IMR-90 (cell line): Measurements from ENCODE around the gene TNRC6C. TPM values are rescaled to one million over a fixed set of nuclear protein-coding genes. Genes with fewer than 3 reads are reported as not detected.

Source experiments
- ATAC-seq: fragments of 200-7000 bp; cut with Tn5 transposase; 2 replicates; pipeline ENCODE4 v1.9.1; 2020; ENCODE audit warnings: low read depth, mild to moderate bottlenecking, moderate library complexity
- BruUV-seq: library from RNA; stranded (reverse); fragments of 400-500 nt; replicated peaks from 2 replicates; lab custom pipeline; 2021; lab: Mats Ljungman, UMichigan
- CTCF ChIA-PET: fragments of 300-600 bp; formaldehyde crosslinking; extraction: SDS; loops from one replicate; lab custom pipeline; 2021; ENCODE audit warnings: antibody characterized with exemption; lab: Yijun Ruan, JAX
- POLR2A ChIA-PET: fragments of 300-600 bp; sonication (Branson Sonifier 250); formaldehyde crosslinking; loops from one replicate; lab custom pipeline; 2022; ENCODE audit warnings: antibody characterized with exemption; ENCODE audit not compliant: unreplicated experiment; lab: Charles Lee
- DNase-seq: peaks from one replicate; pipeline ENCODE4 v3.0.0; 2013
- H2AFZ ChIP-seq: replicated peaks from 2 replicates; pipeline ENCODE3; 2013; ENCODE audit warnings: low read length, mild to moderate bottlenecking; ENCODE audit not compliant: poor library complexity
- H2AK5ac ChIP-seq: 2 replicates; pipeline ENCODE4 v1.6.1; 2013; ENCODE audit warnings: low read depth, low read length, inconsistent platforms
- H2AK9ac ChIP-seq: replicated peaks from 2 replicates; pipeline ENCODE3; 2013; ENCODE audit warnings: mild to moderate bottlenecking, low read depth, low read length, moderate library complexity; ENCODE audit not compliant: poor library complexity
- H2BK120ac ChIP-seq: 2 replicates; pipeline ENCODE4 v1.6.1; 2013; ENCODE audit warnings: low read depth, low read length, inconsistent platforms
- H2BK15ac ChIP-seq: 3 replicates; pipeline ENCODE4 v1.6.1; 2013; ENCODE audit warnings: low read depth, low read length, inconsistent platforms
- H2BK20ac ChIP-seq: 2 replicates; pipeline ENCODE4 v1.6.1; 2013; ENCODE audit warnings: low read depth, mild to moderate bottlenecking, inconsistent platforms, low read length, moderate library complexity
- H2BK5ac ChIP-seq: 2 replicates; pipeline ENCODE4 v1.6.1; 2013; ENCODE audit warnings: mild to moderate bottlenecking, low read depth, low read length, inconsistent platforms; ENCODE audit not compliant: poor library complexity, severe bottlenecking
- H3K14ac ChIP-seq: replicated peaks from 2 replicates; pipeline ENCODE4 v1.6.1; 2013; ENCODE audit warnings: low read depth, low read length, inconsistent platforms
- H3K18ac ChIP-seq: 2 replicates; pipeline ENCODE4 v1.6.1; 2013; ENCODE audit warnings: low read depth, low read length, control low read depth
- H3K23ac ChIP-seq: 2 replicates; pipeline ENCODE4 v1.6.1; 2013; ENCODE audit warnings: low read depth, low read length, inconsistent platforms
- H3K27ac ChIP-seq: 2 replicates; pipeline ENCODE4 v1.5.1; 2013; ENCODE audit warnings: mild to moderate bottlenecking, control low read depth, low read length; ENCODE audit not compliant: insufficient read depth
- H3K27me3 ChIP-seq: 2 replicates; pipeline ENCODE4 v1.6.1; 2013; ENCODE audit warnings: low read length; ENCODE audit not compliant: control insufficient read depth, insufficient read depth
- H3K36me3 ChIP-seq: 2 replicates; pipeline ENCODE4 v1.6.1; 2013; ENCODE audit warnings: low read length, mixed read lengths; ENCODE audit not compliant: control insufficient read depth, insufficient read depth
- H3K4ac ChIP-seq: 2 replicates; pipeline ENCODE4 v1.6.1; 2013; ENCODE audit warnings: low read depth, low read length, inconsistent platforms
- H3K4me1 ChIP-seq: 2 replicates; pipeline ENCODE4 v1.6.1; 2013; ENCODE audit warnings: low read length, mixed read lengths; ENCODE audit not compliant: control insufficient read depth, insufficient read depth
- H3K4me2 ChIP-seq: 2 replicates; pipeline ENCODE4 v1.6.1; 2013; ENCODE audit warnings: low read depth, mild to moderate bottlenecking, control low read depth, low read length, moderate library complexity
- H3K4me3 ChIP-seq: 2 replicates; pipeline ENCODE4 v1.5.1; 2013; ENCODE audit warnings: low read depth, mild to moderate bottlenecking, control low read depth, low read length, moderate library complexity; ENCODE audit not compliant: insufficient read depth
- H3K56ac ChIP-seq: 2 replicates; pipeline ENCODE4 v1.6.1; 2013; ENCODE audit warnings: low read length, inconsistent platforms; ENCODE audit not compliant: insufficient read depth; ENCODE audit errors: extremely low read depth
- H3K79me1 ChIP-seq, 2 experiments: 2 replicates each; pipeline ENCODE4 v1.6.1; 2013; ENCODE audit warnings: low read length in 2 of 2, inconsistent platforms in 1 of 2, low read depth in 1 of 2
- H3K9ac ChIP-seq: 2 replicates; pipeline ENCODE4 v1.6.1; 2013; ENCODE audit warnings: low read depth, low read length, control low read depth
- H3K9me1 ChIP-seq: 2 replicates; pipeline ENCODE4 v1.6.1; 2013; ENCODE audit warnings: low read length, inconsistent platforms; ENCODE audit not compliant: insufficient read depth
- H3K9me3 ChIP-seq: 2 replicates; pipeline ENCODE4 v1.6.1; 2013; ENCODE audit warnings: low read length; ENCODE audit not compliant: control insufficient read depth, insufficient read depth
- H4K20me1 ChIP-seq: 2 replicates; pipeline ENCODE4 v1.6.1; 2013; ENCODE audit warnings: low read length, inconsistent platforms; ENCODE audit not compliant: insufficient read depth
- H4K5ac ChIP-seq: 2 replicates; pipeline ENCODE4 v1.6.1; 2013; ENCODE audit warnings: mild to moderate bottlenecking, low read depth, low read length, control low read depth
- H4K8ac ChIP-seq, 2 experiments: 2 replicates each; pipeline ENCODE4 v1.6.1; 2013; ENCODE audit warnings: low read depth in 2 of 2, low read length in 2 of 2, control low read depth in 1 of 2, inconsistent platforms in 1 of 2
- H4K91ac ChIP-seq: 2 replicates; pipeline ENCODE4 v1.6.1; 2013; ENCODE audit warnings: low read depth, low read length, inconsistent platforms; ENCODE audit not compliant: insufficient read depth
- CEBPB ChIP-seq: IDR thresholded peaks from 2 replicates; pipeline ENCODE4 v1.6.1; 2012; ENCODE audit warnings: low read depth, low read length, improper control_type of control experiment
- CTCF ChIP-seq: conservative IDR thresholded peaks from 2 replicates; pipeline ENCODE4 v1.5.1; 2012; ENCODE audit warnings: mild to moderate bottlenecking, low read depth, low read length, improper control_type of control experiment
- MAZ ChIP-seq: IDR thresholded peaks from 2 replicates; pipeline ENCODE4 v1.6.1; 2012; ENCODE audit warnings: low read depth, mild to moderate bottlenecking, low read length, improper control_type of control experiment, moderate library complexity, borderline replicate concordance
- NFE2L2 ChIP-seq: fragments of 150-350 bp; IDR thresholded peaks from 2 replicates; pipeline ENCODE4 v1.6.1; 2016; ENCODE audit warnings: low read depth, mild to moderate bottlenecking, low read length
- RAD21 ChIP-seq: IDR thresholded peaks from 2 replicates; pipeline ENCODE4 v1.6.1; 2012; ENCODE audit warnings: low read length, improper control_type of control experiment
- SMC3 ChIP-seq: fragments of 150-350 bp; IDR thresholded peaks from 2 replicates; pipeline ENCODE4 v1.6.1; 2016; ENCODE audit warnings: low read depth, mild to moderate bottlenecking, antibody characterized with exemption, low read length, moderate library complexity
- USF2 ChIP-seq: fragments of 150-350 bp; IDR thresholded peaks from 2 replicates; pipeline ENCODE4 v1.6.1; 2017; ENCODE audit warnings: mild to moderate bottlenecking, antibody characterized with exemption, low read length, low read depth
- WGBS, 2 experiments: methylation state at CpG; one replicate each; pipeline versions ENCODE4 v1.1.5 to v1.1.7; 2013; ENCODE audit warnings: missing lambda C conversion rate in 2 of 2; ENCODE audit not compliant: insufficient read length in 1 of 2; ENCODE audit errors: extremely low coverage in 2 of 2; 5-methylcytosine and 5-hydroxymethylcytosine counted together
- dilution Hi-C: fragments of 300-500 bp; cut with HindIII; formaldehyde crosslinking; loops from one replicate; pipeline ENCODE4 v1.14.3; 2018; ENCODE audit warnings: low sequenced_read_pairs; ENCODE audit not compliant: unreplicated experiment
- in situ Hi-C: fragments of 300-500 bp; cut with MboI; formaldehyde crosslinking; loops from 3 replicates; pipeline ENCODE4 v1.14.3; 2019; ENCODE audit warnings: low sequenced_read_pairs, inconsistent platforms, mixed read lengths
- intact Hi-C: fragments of 100-400 bp; cut with micrococcal nuclease; formaldehyde crosslinking; loops from 2 replicates; pipeline ENCODE4 v1.10.0; 2022
- polyA plus RNA-seq, 3 experiments: library from polyadenylated mRNA; depleted of rRNA; stranded (reverse); fragments of >200 nt; gene quantifications; 2 replicates each; pipeline ENCODE4 v1.2.3, GENCODE V29; 2012; ENCODE audit warnings: low replicate concordance in 1 of 3
- total RNA-seq: library from RNA; depleted of rRNA; stranded (reverse); fragments of >200 nt; gene quantifications from 2 replicates; pipeline ENCODE4 v1.2.3, GENCODE V29; 2012

TNRC6C gene
- total and polyA plus RNA-seq, 2 of the 4 experiments (the other 2 are of a cell fraction), result 1.6 to 2.7 TPM

GRCh38 chr17:78069695-78070094, 111.2 kb downstream of the TNRC6C start:
- Histone ChIP-seq H3K4me2 (no peak overlapping the region), H3K9me1 (no peaks in the 10 kb centered on the region), H3K14ac (no peak overlapping the region), H2AK5ac (no peak overlapping the region), H2BK15ac (no peak overlapping the region), H2AFZ (no peak overlapping the region), H3K27me3 (no peaks in the 10 kb centered on the region), H2BK120ac (no peak overlapping the region), H3K56ac (no peak overlapping the region), H3K27ac (no peak overlapping the region), H3K9me3 (no peaks in the 10 kb centered on the region), H3K4ac (no peak overlapping the region), H4K5ac (no peak overlapping the region), H3K79me1 (no peaks in the 10 kb centered on the region), H2BK5ac (no peak overlapping the region), H4K91ac (no peak overlapping the region), H3K4me3 (no peak overlapping the region), H3K23ac (no peak overlapping the region), H3K4me1 (no peaks in the 10 kb centered on the region), H4K20me1 (no peaks in the 10 kb centered on the region), H3K36me3 (peaks cover 29% of the 10 kb centered on the region), H2BK20ac (no peak overlapping the region), H3K18ac (no peak overlapping the region), H3K9ac (no peak overlapping the region), H2AK9ac (no peak overlapping the region), H4K8ac (no peak overlapping the region)
- DNase-seq (no peak), ATAC-seq (no peak)
- dilution Hi-C loops, result no loop called here
- ChIA-PET CTCF (interaction anchor here (1.1 to 1.7 kb wide), 2 partner anchors 15 to 56 kb away, joined by 3 to 5 read pairs; no protein-coding TSS in a partner anchor), POLR2A (no interaction called here)
- in situ Hi-C loops, result no loop called here
- 60% methylated on average over 1 of the region's 4 CpGs; no CpG with 5 or more reads in 1 of the 2 experiments for WGBS, 2 experiments
- TF ChIP-seq SMC3 (no peak), CEBPB (no peak), CTCF (no peak), RAD21 (no peak), MAZ (no peak), USF2 (no peak), NFE2L2 (no peak)
- no TSS peak for BruUV-seq
- intact Hi-C loops, result no loop called here
